Stromal cell of bone marrow (primary cell): Measurements from ENCODE around the gene BMERB1.
"Not testable (repeated sequence)": the region's sequence is repeated elsewhere in the genome, so short reads cannot be mapped to it uniquely, and the experiment has no call there.

Source experiments
- DNase-seq: peaks from one replicate; pipeline ENCODE4 v3.0.0-alpha.2; 2012; ENCODE audit warnings: low read depth

Gene BMERB1

GRCh38 chr16:15461376-15461775 lies 27.0 kb downstream of the BMERB1 start:
- DNase-seq = no peak

DNA sequence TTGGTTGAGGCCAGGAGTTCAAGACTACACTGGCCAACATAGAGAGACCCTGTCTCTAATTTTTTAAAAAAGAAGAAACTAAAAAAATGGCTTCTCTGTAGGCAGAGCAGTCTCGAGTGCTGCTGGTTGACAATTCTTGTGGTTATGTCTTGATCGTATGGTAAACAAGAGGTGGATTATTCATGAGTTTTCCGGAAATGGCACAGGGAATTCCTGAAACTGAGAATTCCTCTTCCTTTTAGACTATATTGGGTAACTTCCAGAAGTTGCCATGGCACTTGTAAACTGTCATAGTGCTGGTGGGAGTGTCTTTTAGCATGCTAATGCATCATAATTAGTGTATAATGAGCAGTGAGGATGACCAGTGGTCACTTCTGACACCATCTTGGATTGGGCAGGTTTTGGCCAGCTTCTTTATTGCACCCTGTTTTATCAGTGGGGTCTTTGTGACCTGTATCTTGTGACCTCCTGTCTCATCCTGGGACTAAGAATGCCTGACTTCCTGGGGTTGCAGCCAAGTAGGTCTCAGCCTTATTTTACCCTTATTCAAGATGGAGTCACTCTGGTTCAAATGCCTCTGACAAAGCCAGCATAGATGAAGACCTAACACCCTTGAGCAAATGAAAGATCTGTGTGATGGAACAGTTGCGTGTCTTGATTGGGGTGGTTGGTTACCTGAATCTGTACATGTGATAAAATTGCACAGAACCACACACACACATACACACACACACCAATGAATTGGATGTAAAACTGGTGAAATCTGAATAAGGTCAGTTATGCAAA lies 30.2 kb downstream of the BMERB1 start:
- DNase-seq = no peak

DNA sequence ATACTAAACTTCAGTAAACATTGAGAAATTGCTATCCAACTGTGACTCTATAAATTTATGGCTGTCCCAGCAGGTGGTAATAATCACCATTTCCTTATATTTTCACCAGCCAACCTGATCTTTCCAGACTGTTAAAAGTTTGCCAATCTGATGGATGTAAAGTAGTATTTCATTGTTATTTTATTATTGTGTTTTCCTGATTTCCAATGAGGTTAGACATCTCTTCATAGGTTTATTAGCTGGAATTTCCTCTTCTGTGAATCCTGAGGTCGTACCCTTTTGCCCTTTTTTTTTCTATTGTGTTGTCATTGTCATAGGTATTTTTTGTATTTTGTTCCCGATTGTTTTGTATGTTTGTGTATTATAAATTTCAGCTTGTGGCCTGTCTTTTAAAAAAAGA lies 31.7 kb downstream of the BMERB1 start:
- no peak for DNase-seq

- DNase-seq = no peak
Observed at GRCh38 chr16:15466886-15467781, 32.7 kb downstream of the BMERB1 start.

DNA sequence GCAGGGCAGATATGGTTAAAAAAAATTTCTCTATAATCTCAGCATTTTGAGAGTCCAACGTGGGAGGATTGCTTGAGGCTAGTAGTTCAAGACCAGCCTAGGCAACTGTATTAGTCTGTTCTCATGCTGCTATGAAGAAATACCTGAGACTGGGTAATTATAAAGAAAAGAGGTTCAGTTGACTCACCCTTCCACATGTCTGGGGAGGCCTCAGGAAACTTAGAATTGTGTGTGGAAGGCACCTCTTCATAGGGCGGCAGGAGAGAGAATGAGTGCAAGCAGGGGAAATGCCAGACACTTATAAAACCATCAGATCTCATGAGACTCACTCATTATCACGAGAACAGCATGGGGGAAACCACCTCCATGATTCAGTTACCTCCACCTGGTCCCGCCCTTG lies 42.6 kb downstream of the BMERB1 start:
- DNase-seq = not testable (repeated sequence)

- no peak for DNase-seq
Observed at GRCh38 chr16:15477802-15478201, 43.4 kb downstream of the BMERB1 start.

DNA sequence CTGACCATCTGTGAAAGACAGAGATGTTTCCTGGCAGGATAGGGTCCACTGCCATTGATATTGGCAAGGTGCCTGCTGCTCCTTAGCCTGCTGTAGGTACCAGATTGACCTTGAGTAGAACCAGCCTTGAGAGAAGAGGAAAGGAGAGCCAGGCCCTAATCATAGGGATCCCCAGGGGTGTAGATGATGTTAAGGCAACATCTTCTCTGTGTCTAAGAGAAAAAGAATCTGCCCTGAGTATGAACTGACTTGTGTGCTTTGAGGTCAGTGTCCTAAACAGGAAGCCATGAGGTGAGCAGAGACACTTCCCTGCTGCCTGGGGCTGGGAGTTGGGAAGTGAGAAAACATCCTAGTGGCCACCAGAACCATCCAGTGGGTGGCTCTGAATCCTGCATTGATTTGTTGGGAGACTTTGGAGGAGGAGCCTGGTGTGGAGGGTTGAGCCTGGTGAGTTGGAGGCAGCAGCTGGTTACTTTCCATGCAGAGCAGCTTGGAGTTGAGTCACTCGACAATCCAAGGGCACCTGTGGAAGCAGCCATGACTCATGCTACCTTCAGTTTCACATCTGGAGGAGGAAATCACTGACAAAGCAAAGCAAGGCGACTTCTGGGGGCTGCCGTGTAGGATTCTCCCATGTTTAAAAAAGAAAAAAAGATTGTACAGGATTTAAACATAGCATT lies 47.8 kb downstream of the BMERB1 start:
- DNase-seq = peak; percentile 81

- no peak for DNase-seq
Observed at GRCh38 chr16:15482748-15483298, 48.4 kb downstream of the BMERB1 start.

- DNase-seq = no peak
Observed at GRCh38 chr16:15483857-15484256, 49.5 kb downstream of the BMERB1 start.

GRCh38 chr16:15484662-15485061 lies 50.3 kb downstream of the BMERB1 start:
- DNase-seq = no peak

DNA sequence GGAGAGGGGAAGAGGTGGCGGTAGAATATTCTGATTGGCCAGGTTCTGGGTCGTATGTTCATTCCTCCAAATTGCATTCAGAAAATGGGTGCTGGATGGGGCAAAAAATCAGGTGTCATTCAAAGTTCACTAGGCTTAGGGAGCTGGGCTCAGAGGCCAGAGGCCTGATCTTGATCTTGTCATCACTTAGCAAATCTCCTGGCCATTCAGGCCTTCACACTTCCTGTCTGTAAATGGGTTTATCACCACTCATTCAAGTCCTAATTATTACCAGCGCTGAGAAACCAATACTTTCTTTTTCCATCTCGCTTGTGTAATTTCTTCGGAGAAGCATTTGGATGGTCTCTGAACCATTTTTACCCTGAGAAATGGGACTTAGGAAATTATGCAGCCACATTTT lies 50.8 kb downstream of the BMERB1 start:
- DNase-seq = no peak

GRCh38 chr16:15486661-15487060 lies 52.3 kb downstream of the BMERB1 start:
- DNase-seq = no peak

DNA sequence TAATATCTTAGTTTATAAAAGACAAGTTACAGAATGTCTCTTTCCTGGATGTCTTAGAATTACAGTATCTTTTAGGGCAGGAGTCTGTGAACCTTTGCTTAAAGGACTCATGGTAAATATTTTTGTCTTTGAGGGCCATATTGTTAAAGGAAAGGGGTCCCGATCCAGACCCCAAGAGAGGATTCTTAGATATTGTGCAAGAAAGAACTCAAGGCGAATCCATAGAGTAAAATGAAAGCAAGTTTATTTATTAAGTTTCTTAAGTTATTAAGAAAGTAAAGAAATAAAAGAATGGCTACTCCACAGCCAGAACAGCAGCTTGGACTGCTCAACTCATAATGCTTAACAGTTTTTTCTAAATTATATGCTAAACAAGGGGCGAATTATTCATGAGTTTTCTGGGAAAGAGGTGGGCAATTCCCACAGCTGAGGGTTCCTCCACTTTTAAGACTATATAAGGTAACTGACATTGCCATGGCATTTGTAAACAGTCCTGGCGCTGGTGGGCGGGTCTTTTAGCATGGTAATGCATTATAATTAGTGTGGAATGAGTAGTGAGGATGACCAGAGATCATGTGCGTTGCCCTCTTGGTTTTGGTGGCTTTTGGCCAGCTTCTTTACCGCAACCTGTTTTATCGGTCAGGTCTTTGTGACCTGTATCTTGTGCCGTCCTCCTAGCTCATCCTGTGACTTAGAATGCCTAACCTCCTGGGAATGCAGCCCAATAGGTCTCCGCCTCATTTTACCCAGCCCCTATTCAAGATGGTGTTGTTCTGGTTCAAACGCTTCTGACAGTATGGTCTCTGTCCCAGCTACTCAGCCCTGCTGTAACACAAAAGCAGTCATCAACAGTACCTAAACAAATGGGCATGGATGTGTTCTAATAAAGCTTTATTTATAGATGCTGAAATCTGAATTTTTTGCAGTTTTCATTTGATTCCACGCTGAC lies 53.2 kb downstream of the BMERB1 start:
- no peak for DNase-seq

GRCh38 chr16:15489016-15489415 lies 54.6 kb downstream of the BMERB1 start:
- no peak for DNase-seq

DNA sequence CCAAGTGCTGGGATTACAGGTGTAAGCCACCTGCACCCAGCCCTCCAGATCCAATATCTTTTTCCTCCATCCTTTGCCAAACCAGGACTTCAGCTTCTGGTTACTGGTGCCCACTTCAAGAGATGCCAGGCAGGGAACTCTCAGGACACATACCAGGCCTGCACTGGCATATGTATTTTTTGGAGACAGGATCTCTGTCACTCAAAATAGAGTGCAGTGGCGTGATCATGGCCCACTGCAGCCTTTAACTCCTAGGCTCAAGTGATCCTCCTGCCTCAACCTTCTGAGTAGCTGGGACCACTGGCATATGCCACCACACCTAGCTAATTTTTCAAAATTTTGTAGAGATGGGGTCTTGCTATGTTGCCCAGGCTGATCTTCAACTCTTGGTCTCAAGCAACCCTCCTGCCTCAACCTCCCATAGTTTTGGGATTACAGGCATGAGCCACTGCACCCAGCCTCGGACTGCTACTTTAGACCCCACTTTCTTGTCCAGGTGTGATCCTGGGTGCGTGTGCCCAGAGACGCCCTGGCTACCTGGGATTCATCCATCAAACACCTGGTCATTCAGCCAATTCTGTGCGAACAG lies 55.8 kb downstream of the BMERB1 start:
- DNase-seq = no peak

GRCh38 chr16:15491411-15491810 lies 57.0 kb downstream of the BMERB1 start:
- DNase-seq = no peak

GRCh38 chr16:15492091-15492740 lies 57.8 kb downstream of the BMERB1 start:
- DNase-seq = no peak

- DNase-seq = peak; percentile 86
Observed at GRCh38 chr16:15493466-15494180, 59.2 kb downstream of the BMERB1 start.

DNA sequence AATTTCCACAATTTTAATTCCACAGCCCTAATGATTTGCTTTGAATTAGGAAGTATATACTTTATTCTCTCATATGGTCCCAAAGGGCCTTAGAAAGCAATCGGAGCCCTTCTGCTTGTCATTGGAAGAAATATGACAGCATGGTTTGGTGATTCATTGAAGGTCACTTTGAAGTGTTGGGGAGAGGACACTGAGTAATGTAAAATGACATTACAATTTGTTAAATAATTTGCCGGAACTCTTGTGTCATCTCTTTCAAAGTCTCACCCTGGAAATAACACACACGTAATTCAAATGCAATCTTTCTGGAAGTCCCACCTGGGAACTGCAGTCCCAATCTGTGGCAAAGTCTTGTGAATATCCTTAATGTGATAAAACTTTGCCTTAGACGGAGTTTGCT lies 59.8 kb downstream of the BMERB1 start:
- peak; percentile 34 for DNase-seq

DNA sequence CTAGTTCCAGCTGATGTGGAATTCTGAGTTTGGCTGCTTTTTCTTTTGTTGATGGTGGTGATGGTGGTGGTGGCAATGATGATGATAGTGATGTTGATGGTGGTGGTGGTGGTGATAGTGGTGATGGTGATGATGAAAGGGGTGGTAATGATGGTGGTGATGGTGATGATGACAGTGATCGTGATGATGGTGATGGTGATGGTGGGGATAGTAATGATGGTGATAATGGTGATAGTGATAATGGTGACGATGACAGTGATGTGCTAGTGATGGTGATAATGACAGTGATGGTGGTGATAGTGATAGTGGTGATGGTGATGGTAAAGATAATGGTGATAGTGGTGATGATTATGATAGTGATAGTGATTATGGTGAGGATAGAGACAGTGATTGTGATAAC lies 61.5 kb downstream of the BMERB1 start:
- DNase-seq = no peak
